ENCODE data around the gene MIDN. TPM values are rescaled to one million over a fixed set of nuclear protein-coding genes. Genes with fewer than 3 reads are reported as not detected.

The MIDN gene
- total and polyA plus RNA-seq, 8 donors, result 34.3 to 115 (median 58.9) TPM

DNA sequence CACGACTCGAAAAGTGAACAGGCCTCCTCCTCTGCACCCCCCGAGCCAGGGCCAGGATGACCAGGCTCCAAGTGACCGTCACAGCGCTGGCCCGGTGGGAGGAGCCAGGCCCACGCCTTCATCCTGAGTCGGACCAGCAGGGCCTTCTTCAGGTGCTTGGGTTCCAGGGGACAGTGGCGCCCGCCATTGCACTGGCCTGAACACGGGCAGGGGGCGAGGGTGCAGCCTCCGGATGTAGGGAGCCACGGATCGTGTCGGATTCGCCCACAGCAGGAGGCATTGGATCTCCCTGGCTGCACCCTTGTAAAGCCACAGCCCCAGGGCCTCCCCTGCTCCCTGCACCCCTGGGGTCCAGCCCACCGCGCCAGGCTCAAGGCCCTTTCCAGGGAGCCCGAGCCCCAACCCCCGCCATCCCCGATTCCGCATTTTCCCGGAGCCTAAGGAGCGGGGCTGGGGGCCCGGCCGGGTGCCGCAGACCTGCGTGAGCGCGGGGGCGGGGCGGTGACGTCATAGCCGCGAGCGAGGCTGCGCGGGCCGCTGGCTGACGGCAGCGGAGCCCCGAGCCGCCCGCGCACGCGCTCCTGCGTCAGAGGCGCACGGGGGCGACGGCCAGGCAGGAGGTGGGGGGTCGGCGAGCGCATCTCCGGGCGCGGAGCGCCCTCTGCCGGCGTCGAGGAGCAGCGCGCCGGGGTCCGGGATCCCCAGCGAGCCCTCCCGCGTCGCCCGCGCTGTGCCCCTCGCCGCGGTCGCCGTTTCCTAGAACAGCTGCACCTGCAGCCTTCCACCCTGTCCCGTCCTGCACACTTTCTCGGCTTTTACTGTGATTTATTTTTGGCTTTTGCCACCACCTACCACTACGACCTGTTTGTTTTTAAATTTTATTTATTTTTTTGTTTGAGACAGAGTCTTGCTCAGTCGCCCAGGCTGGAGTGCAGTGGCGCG, 8.3 kb upstream of the MIDN start:
- Histone ChIP-seq H3K4me1 (peaks cover 37 to 74% of the 10 kb centered on the region in 2 donors), H3K36me3 (no peaks in the 10 kb centered on the region), H3K4me3 (peak overlapping the region; percentile 13 to 88), H3K27me3 (peaks cover 0 to 53% of the 10 kb centered on the region in 2 donors), H3K27ac (peak overlapping the region; percentile 61 to 81), H3K9me3 (no peaks in the 10 kb centered on the region)
- DNase-seq (peak; percentile 85 to 96 (median 90)), ATAC-seq (peak; percentile 55)
- TF ChIP-seq, protein P1, sequence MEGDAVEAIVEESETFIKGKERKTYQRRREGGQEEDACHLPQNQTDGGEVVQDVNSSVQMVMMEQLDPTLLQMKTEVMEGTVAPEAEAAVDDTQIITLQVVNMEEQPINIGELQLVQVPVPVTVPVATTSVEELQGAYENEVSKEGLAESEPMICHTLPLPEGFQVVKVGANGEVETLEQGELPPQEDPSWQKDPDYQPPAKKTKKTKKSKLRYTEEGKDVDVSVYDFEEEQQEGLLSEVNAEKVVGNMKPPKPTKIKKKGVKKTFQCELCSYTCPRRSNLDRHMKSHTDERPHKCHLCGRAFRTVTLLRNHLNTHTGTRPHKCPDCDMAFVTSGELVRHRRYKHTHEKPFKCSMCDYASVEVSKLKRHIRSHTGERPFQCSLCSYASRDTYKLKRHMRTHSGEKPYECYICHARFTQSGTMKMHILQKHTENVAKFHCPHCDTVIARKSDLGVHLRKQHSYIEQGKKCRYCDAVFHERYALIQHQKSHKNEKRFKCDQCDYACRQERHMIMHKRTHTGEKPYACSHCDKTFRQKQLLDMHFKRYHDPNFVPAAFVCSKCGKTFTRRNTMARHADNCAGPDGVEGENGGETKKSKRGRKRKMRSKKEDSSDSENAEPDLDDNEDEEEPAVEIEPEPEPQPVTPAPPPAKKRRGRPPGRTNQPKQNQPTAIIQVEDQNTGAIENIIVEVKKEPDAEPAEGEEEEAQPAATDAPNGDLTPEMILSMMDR (IDR thresholded peaks at IDR 0.05), result peak; percentile 86 to 89
- intact Hi-C loops (cut with DNase I), result no loop called here

DNA sequence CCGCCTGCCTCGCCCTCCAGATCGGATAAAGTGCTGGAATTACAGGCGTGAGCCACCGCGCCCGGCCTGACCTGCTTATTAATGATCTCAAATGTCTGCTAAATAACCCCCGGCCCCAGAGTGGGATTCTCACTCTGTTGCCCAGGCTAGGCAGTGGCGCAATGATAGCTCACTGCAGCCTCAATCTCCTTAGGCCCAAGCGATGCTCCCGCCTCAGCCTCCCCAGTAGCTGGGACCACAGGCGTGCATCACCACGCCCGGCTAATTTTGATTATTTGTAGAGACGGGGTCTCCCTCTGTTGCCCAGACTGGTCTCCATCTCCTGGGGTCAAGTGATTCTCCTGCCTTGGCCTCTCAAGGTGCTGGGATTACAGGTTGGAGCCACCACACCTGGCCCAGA, 7.5 kb upstream of the MIDN start:
- Histone ChIP-seq H3K9me3 (no peaks in the 10 kb centered on the region), H3K36me3 (no peaks in the 10 kb centered on the region), H3K27ac (peak overlapping the region in 1 of 2 donors; percentile 83), H3K4me3 (peak overlapping the region in 1 of 2 donors; percentile 88), H3K27me3 (peaks cover 0 to 45% of the 10 kb centered on the region in 2 donors), H3K4me1 (peaks cover 42 to 83% of the 10 kb centered on the region in 2 donors)
- intact Hi-C loops (cut with DNase I), result no loop called here
- no peak for DNase-seq
- ATAC-seq, result no peak
- TF ChIP-seq, protein P1 (IDR thresholded peaks at IDR 0.05), result no peak

DNA sequence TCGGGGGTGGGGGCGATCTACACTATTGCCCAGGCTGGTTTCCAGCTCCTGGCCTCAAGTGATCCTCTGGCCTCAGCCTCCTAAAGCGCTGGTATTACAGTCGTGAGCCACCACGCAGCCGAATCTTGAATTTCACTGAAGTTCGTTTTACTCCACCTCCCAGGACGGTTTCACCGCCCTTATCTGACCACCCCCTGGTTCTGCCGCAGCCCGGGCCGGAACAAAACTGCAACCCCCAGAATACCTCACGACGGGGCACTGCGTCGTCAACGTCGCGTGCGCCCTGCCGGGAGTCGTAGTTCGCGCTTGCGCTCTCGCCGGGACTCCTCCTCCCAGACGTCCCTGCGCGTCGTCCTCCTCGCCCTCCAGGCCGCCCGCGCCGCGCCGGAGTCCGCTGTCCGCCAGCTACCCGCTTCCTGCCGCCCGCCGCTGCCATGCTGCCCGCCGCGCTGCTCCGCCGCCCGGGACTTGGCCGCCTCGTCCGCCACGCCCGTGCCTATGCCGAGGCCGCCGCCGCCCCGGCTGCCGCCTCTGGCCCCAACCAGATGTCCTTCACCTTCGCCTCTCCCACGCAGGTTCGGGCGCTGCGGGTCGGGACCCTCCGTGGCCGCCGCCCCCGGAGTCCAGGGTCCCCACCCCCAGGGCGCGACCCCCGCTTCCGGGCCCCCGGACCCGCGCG, 6.8 kb upstream of the MIDN start, which contains the start of gene ATP5F1D:
Gene ATP5F1D (plus strand): TSS at position 335 of the 679 bp plus-strand sequence. CDS start 100 bp downstream, at position 435.
- ATAC-seq (peak; percentile 69), DNase-seq (peak; percentile 89 to 98 (median 96))
- H3K27me3 ChIP-seq, result peaks cover 0 to 38% of the 10 kb centered on the region in 2 donors
- no peaks in the 10 kb centered on the region for H3K9me3 ChIP-seq
- H3K36me3 ChIP-seq, result no peaks in the 10 kb centered on the region
- peak within 1 kb of the TSS; percentile 80 to 83 for H3K27ac ChIP-seq
- TF ChIP-seq, protein P1 (IDR thresholded peaks at IDR 0.05), result no peak
- peak within 1 kb of the TSS; percentile 73 to 88 for H3K4me3 ChIP-seq
- intact Hi-C loops (cut with DNase I), result no loop called here
- peaks cover 42 to 89% of the 10 kb centered on the region in 2 donors for H3K4me1 ChIP-seq

DNA sequence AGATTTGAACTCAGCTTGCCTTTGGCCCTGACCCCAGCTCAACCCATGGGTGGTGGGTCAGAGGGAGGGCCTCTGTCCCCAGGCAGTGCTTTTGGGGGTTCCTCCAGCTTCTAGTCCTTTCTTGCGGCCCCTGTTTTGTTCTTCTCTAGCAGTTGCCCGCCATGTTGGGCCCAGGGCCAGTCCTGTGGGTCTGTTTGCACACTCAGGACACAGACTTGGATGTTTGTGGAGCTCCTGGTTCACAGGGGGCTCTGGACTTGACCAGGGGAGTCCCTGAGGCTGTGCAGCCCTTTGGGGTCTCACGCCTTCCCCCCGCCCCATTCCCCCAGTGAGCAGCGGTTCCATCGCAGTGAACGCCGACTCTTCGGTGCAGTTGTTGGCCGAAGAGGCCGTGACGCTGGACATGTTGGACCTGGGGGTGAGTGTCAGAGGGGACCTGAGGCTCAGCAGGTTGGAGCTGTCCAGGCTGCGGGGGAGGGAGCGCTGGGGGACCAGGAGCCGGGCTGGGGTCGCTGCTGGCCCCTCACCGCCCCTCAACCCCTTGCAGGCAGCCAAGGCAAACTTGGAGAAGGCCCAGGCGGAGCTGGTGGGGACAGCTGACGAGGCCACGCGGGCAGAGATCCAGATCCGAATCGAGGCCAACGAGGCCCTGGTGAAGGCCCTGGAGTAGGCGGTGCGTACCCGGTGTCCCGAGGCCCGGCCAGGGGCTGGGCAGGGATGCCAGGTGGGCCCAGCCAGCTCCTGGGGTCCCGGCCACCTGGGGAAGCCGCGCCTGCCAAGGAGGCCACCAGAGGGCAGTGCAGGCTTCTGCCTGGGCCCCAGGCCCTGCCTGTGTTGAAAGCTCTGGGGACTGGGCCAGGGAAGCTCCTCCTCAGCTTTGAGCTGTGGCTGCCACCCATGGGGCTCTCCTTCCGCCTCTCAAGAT, 4.4 kb upstream of the MIDN start:
- no peaks in the 10 kb centered on the region for H3K9me3 ChIP-seq
- H3K27me3 ChIP-seq, result peaks cover 0 to 16% of the 10 kb centered on the region in 2 donors
- ATAC-seq, result peak; percentile 62
- intact Hi-C loops (cut with DNase I), result no loop called here
- peak overlapping the region; percentile 5 to 40 for H3K4me3 ChIP-seq
- H3K4me1 ChIP-seq, result peaks cover 42 to 87% of the 10 kb centered on the region in 2 donors
- TF ChIP-seq, protein P1 (IDR thresholded peaks at IDR 0.05), result peak; percentile 94 to 99
- no peaks in the 10 kb centered on the region for H3K36me3 ChIP-seq
- H3K27ac ChIP-seq, result peak overlapping the region; percentile 76 to 82
- DNase-seq, result peak in 3 of 4 donors; percentile 90 to 95 (median 92)
